ENCODE measurements around the gene ADAMTS3. TPM values are rescaled to one million over a fixed set of nuclear protein-coding genes. Genes with fewer than 3 reads are reported as not detected.

The ADAMTS3 gene
- total and polyA plus RNA-seq, 12 donors = 1.0 to 13.1 (median 2.2) TPM

DNA sequence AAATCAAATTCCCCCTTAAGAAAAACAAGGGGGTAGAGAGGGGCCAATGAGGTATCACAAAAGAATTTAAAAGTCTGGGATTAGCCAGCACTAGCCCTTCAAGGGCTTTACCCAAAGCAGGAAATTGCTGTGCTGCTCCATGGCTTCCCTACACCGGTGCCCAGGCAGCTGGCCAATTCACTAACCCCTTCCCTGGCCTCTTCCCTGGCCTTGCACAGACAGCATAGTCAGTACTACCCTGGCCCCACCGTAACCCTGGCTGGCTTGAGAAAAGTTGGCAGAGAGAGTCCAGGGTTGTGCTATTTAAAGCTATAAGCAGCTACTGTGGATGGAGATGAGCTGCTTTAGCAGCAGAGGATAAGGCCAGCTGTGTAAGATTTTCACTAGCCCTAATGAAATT lies 43.1 kb downstream of the ADAMTS3 start:
- Histone ChIP-seq H3K36me3 (replicated peaks in 1 of 2) (no peaks in the 10 kb centered on the region), H3K27me3 (no peaks in the 10 kb centered on the region), H3K27ac (no peak overlapping the region), H3K4me1 (replicated peaks in 1 of 2) (peaks cover 7 to 8% of the 10 kb centered on the region in 2 donors), H3K4me3 (no peak overlapping the region), H3K9me3 (replicated peaks in 1 of 3) (no peaks in the 10 kb centered on the region)
- intact Hi-C loops (cut with DNase I) = no loop called here
- no peak for TF ChIP-seq POLR2A (IDR thresholded peaks at IDR 0.05)
- TF ChIP-seq, protein P1, sequence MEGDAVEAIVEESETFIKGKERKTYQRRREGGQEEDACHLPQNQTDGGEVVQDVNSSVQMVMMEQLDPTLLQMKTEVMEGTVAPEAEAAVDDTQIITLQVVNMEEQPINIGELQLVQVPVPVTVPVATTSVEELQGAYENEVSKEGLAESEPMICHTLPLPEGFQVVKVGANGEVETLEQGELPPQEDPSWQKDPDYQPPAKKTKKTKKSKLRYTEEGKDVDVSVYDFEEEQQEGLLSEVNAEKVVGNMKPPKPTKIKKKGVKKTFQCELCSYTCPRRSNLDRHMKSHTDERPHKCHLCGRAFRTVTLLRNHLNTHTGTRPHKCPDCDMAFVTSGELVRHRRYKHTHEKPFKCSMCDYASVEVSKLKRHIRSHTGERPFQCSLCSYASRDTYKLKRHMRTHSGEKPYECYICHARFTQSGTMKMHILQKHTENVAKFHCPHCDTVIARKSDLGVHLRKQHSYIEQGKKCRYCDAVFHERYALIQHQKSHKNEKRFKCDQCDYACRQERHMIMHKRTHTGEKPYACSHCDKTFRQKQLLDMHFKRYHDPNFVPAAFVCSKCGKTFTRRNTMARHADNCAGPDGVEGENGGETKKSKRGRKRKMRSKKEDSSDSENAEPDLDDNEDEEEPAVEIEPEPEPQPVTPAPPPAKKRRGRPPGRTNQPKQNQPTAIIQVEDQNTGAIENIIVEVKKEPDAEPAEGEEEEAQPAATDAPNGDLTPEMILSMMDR (IDR thresholded peaks at IDR 0.05) = no peak
- DNase-seq = peak; percentile 71 to 89 (median 85)
- 0 to 15% (median 5%) methylated on average over 1 to 2 of the region's 2 CpGs for WGBS, 4 donors

DNA sequence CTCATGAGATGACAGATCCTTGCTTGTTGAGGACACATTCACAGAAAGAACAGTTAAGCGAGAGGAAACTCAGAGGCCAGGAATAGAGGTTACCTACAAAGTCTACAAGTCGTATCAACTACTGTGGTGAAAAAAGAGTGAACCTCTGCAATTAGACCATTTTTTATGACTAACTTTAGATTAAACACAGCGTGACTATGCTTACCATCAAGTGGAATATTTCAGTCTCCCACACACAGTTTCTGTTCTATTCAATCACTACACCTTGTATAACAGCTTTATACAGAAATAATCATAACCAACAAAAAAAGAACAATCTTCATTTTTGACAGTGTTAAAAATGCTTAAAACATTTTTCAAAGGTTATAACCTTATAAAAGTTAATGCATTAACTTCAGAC lies 46.6 kb downstream of the ADAMTS3 start:
- intact Hi-C loops (cut with DNase I) = no loop called here
- Histone ChIP-seq H3K36me3 (replicated peaks in 1 of 2) (no peaks in the 10 kb centered on the region), H3K9me3 (replicated peaks in 1 of 3) (no peaks in the 10 kb centered on the region), H3K27me3 (no peaks in the 10 kb centered on the region), H3K27ac (no peak overlapping the region), H3K4me1 (replicated peaks in 1 of 2) (peaks cover 7 to 8% of the 10 kb centered on the region in 2 donors), H3K4me3 (no peak overlapping the region)
- TF ChIP-seq, protein P1 (IDR thresholded peaks at IDR 0.05) = no peak
- no peak for DNase-seq
- WGBS, 4 donors = 94 to 97% (median 96%) methylated on average over 3 of the region's 3 CpGs

DNA sequence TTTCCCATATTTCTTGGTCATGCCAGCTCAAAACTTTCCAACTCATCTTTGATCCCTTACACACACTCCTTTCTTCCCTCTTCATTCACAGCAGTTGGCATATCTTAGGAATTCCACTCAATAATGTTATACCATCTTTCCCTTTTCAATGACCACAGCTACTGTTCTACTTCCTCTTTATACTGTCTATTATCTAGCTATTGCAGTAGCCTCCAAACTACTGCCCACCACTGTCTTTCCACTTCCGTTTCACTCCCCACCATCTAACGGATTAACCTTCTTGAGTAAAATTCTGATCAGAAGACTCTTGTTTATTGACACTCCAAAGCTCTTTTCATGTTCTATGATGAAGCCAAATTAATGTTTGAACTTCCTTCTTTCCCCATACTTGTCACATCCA lies 55.8 kb downstream of the ADAMTS3 start:
- WGBS, 4 donors = 86 to 93% (median 88%) methylated on average over 2 of the region's 2 CpGs
- TF ChIP-seq, protein P1 (IDR thresholded peaks at IDR 0.05) = no peak
- no peak for TF ChIP-seq POLR2A (IDR thresholded peaks at IDR 0.05)
- no peak for DNase-seq

DNA sequence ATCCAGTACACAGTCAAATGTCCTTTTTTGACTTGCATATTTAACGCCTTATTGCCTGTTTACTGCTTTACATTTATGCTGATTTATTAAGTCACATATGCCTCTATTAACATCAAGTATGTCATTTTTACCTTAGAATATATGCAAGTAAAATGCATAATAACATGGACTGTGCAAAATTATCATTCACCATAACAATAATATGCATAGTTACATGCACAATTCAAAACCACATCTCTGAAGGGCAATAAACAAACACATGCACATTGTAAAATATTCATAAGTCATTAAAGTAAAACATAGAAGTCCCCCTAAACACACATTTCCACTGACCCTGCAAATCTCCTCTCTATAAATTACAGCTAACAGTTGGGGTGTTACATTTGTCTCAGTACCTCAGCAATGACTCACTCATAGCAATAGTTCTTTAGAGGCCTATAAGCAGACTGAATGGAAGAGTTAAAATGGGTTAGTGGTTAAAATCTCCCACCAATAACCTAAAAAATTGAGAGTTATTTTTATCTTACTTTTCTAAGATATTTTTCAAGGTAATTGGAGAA lies 61.1 kb downstream of the ADAMTS3 start:
- no peaks in the 10 kb centered on the region for H3K4me1 ChIP-seq (replicated peaks in 1 of 2)
- intact Hi-C loops (cut with DNase I) = loop anchor here in 1 of 2 donors (5.0 kb wide), 1 partner anchor 509 kb away; no protein-coding TSS in a partner anchor
- WGBS, 4 donors = 88 to 93% (median 93%) methylated on average over 1 of the region's 1 CpG

More for the DNA sequence above, 55.8 kb downstream of the ADAMTS3 start:
- H3K27ac ChIP-seq = no peak overlapping the region
- H3K4me3 ChIP-seq = no peak overlapping the region
- H3K36me3 ChIP-seq (replicated peaks in 1 of 2) = no peaks in the 10 kb centered on the region
- no peaks in the 10 kb centered on the region for H3K4me1 ChIP-seq (replicated peaks in 1 of 2)
- intact Hi-C loops (cut with DNase I) = no loop called here
- no peaks in the 10 kb centered on the region for H3K9me3 ChIP-seq (replicated peaks in 1 of 3)
- H3K27me3 ChIP-seq = no peaks in the 10 kb centered on the region

More for the DNA sequence above, 61.1 kb downstream of the ADAMTS3 start:
- TF ChIP-seq, protein P1 (IDR thresholded peaks at IDR 0.05) = no peak
- no peak for TF ChIP-seq POLR2A (IDR thresholded peaks at IDR 0.05)
- H3K9me3 ChIP-seq (replicated peaks in 1 of 3) = no peaks in the 10 kb centered on the region
- DNase-seq = no peak
- no peaks in the 10 kb centered on the region for H3K27me3 ChIP-seq
- H3K27ac ChIP-seq = no peak overlapping the region
- no peaks in the 10 kb centered on the region for H3K36me3 ChIP-seq (replicated peaks in 1 of 2)
- no peak overlapping the region for H3K4me3 ChIP-seq
